GM19395 (cell line): Measurements from ENCODE around the gene DAPK2.

Source experiments
- ATAC-seq: cut with Tn5 transposase; IDR thresholded peaks from one replicate; pipeline ENCODE4 v1.9.1; 2021; ENCODE audit warnings: mild to moderate bottlenecking, moderate library complexity; ENCODE audit not compliant: unreplicated experiment

Gene DAPK2

GRCh38 chr15:63918317-63918672, 128.0 kb downstream of the DAPK2 start:
- no peak for ATAC-seq

- no peak for ATAC-seq
Measured at GRCh38 chr15:63917588-63918316, 128.5 kb downstream of the DAPK2 start.

- no peak for ATAC-seq
Measured at GRCh38 chr15:63915873-63916771, 130.2 kb downstream of the DAPK2 start.

GRCh38 chr15:63915209-63915872, 130.9 kb downstream of the DAPK2 start:
- no peak for ATAC-seq

GRCh38 chr15:63913786-63914315, 132.4 kb downstream of the DAPK2 start:
- ATAC-seq, result no peak

GRCh38 chr15:63913336-63913735, 132.9 kb downstream of the DAPK2 start:
- no peak for ATAC-seq

GRCh38 chr15:63912061-63912615, 134.1 kb downstream of the DAPK2 start:
- no peak for ATAC-seq

GRCh38 chr15:63911160-63911559, 135.1 kb downstream of the DAPK2 start:
- no peak for ATAC-seq

GRCh38 chr15:63909819-63910437, 136.4 kb downstream of the DAPK2 start:
- ATAC-seq, result no peak

GRCh38 chr15:63908991-63909390, 137.3 kb downstream of the DAPK2 start:
- ATAC-seq, result no peak

- ATAC-seq, result no peak
Measured at GRCh38 chr15:63908281-63908680, 138.0 kb downstream of the DAPK2 start.

GRCh38 chr15:63907521-63907920, 138.8 kb downstream of the DAPK2 start:
- no peak for ATAC-seq

GRCh38 chr15:63906266-63906584, 140.1 kb downstream of the DAPK2 start:
- ATAC-seq, result no peak

GRCh38 chr15:63905558-63906265, 140.6 kb downstream of the DAPK2 start:
- ATAC-seq, result no peak

GRCh38 chr15:63905131-63905530, 141.2 kb downstream of the DAPK2 start:
- ATAC-seq, result no peak

GRCh38 chr15:63904042-63904441, 142.2 kb downstream of the DAPK2 start:
- no peak for ATAC-seq

GRCh38 chr15:63902671-63903035, 143.6 kb downstream of the DAPK2 start:
- ATAC-seq, result no peak

GRCh38 chr15:63901912-63902670, 144.2 kb downstream of the DAPK2 start:
- ATAC-seq, result no peak

GRCh38 chr15:63900306-63900705, 146.0 kb downstream of the DAPK2 start:
- no peak for ATAC-seq
